ENCODE data around the gene CHD2.

Gene CHD2

DNA sequence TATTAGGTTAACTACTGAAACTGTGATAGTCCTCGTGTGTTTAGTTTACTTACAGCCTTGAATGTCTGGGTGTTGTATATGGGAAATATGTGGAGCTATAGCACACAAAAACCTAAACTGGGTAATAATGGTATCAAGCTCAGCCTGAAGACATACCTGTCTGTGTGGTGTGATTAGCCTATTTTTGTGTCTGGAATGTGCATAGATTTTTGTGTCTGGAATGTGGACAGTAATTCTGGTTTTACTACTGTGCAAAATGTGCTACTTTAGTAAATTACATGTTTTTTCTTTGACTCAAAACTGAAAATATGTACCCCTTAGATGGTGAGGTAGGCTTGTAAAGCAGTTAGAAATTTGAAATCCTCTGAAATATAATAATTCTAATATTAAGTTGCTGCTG is 43.5 kb downstream of the CHD2 start:
- Histone ChIP-seq H3K4me3 (ENCODE audit: control insufficient read depth in 1 of 7, extremely low read depth in 1 of 7, insufficient read depth in 4 of 7, low read depth in 2 of 7, low read length in 6 of 7) (no peak overlapping the region), H3K27me3 (replicated peaks in 2 of 5; ENCODE audit: control insufficient read depth in 4 of 5, insufficient read depth in 5 of 5, low read length in 4 of 5) (no peaks in the 10 kb centered on the region), H3K36me3 (ENCODE audit: control insufficient read depth in 4 of 4, insufficient read depth in 4 of 4, low read length in 3 of 4) (peaks cover 57 to 96% (median 79%) of the 10 kb centered on the region in 4 experiments), H3K4me1 (ENCODE audit: control extremely low read depth in 1 of 4, control insufficient read depth in 4 of 4, insufficient read depth in 4 of 4, low read length in 3 of 4) (no peaks in the 10 kb centered on the region), H3K27ac (ENCODE audit: insufficient read depth in 1 of 2, low read depth in 1 of 2, low read length in 2 of 2, poor library complexity in 1 of 2, severe bottlenecking in 2 of 2) (no peak overlapping the region), H3K9me3 (ENCODE audit: control extremely low read depth in 1 of 5, control insufficient read depth in 4 of 5, insufficient read depth in 2 of 5, low read depth in 1 of 5, low read length in 4 of 5) (peaks cover 7 to 25% (median 18%) of the 10 kb centered on the region in 5 experiments)
- WGBS (ENCODE audit: insufficient coverage) = 100% methylated on average over 1 of the region's 1 CpG
- no peak for DNase-seq
- ChIA-PET POLR2A (no interaction called here), CTCF (interaction anchor here (0.7 to 1.1 kb wide), 2 partner anchors 11 to 145 kb away, joined by 3 to 7 read pairs; no protein-coding TSS in a partner anchor)

DNA sequence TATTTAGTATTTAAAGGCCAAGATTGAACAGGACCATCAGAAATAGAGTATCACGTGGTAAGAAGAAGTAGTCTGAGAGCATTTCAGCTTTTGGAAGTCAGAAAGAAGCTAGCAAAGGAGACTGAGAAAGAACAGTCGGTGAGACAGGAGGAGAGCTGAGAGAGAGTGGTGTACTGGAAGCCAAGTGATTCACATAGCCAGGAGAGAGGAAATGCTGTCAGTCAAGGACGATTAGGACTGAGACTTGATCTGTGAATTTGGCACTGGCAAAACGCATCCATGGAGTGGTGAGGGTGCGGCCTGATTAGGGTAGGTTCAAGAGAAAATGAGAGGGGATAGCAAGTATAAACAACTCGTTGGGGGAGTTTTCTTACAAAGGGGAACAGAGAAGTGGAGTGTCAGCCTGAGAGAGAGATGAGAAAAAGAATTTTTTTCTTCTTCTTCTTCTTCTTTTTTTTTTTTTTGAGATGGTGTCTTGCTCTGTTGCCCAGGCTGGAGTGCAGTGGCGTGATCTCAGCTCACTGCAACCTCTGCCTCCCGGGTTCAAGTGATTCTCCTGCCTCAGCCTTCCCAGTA is 44.9 kb downstream of the CHD2 start:
- Histone ChIP-seq H3K27me3 (replicated peaks in 2 of 5; ENCODE audit: control insufficient read depth in 4 of 5, insufficient read depth in 5 of 5, low read length in 4 of 5) (no peaks in the 10 kb centered on the region), H3K36me3 (ENCODE audit: control insufficient read depth in 4 of 4, insufficient read depth in 4 of 4, low read length in 3 of 4) (peaks cover 64 to 96% (median 82%) of the 10 kb centered on the region in 4 experiments), H3K4me1 (ENCODE audit: control extremely low read depth in 1 of 4, control insufficient read depth in 4 of 4, insufficient read depth in 4 of 4, low read length in 3 of 4) (no peaks in the 10 kb centered on the region), H3K4me3 (ENCODE audit: control insufficient read depth in 1 of 7, extremely low read depth in 1 of 7, insufficient read depth in 4 of 7, low read depth in 2 of 7, low read length in 6 of 7) (no peak overlapping the region), H3K9me3 (ENCODE audit: control extremely low read depth in 1 of 5, control insufficient read depth in 4 of 5, insufficient read depth in 2 of 5, low read depth in 1 of 5, low read length in 4 of 5) (peaks cover 18 to 40% (median 32%) of the 10 kb centered on the region in 5 experiments), H3K27ac (ENCODE audit: insufficient read depth in 1 of 2, low read depth in 1 of 2, low read length in 2 of 2, poor library complexity in 1 of 2, severe bottlenecking in 2 of 2) (no peak overlapping the region)
- 100% methylated on average over 5 of the region's 8 CpGs for WGBS (ENCODE audit: insufficient coverage)
- ChIA-PET POLR2A (interaction anchor here (0.8 kb wide), 1 partner anchor 9 kb away, joined by 3 read pairs; no protein-coding TSS in a partner anchor), CTCF (interaction anchor here (0.6 to 2.2 kb wide), 6 partner anchors 9 to 135 kb away, joined by 3 to 6 read pairs (median 3); no protein-coding TSS in a partner anchor)
- no peak for DNase-seq

DNA sequence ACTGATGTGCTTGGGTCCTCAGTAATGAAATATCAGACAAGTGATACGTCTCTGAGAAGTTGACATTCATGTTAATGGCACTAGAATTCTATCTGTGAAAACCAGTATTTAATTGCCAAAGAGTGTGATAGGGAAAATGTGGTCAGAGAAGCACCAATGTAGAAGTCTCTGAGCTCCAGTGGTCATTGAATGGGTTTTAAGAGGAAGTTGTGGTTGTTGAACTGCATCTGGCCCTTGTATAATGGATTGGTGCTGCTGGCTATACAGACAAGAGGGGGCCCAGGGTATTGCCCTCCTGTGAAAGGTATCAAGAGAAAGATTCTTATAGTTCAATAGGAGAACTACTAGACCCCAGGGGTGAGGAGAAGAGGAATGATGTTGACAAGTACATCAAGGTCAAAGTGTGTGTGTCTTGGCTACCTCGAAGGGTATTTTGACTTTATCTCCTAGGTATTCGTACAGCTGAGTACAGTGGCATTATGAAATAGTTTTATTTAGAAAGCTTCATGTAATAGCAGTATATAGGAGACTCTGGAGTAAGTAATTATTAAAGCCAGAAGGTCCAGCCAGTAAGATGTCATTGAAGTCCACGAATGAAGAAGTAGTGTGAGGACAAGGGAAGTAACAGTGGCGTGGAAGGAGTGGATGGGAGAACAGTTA is 47.1 kb downstream of the CHD2 start:
- POLR2A ChIA-PET = no interaction called here
- H3K9me3 ChIP-seq (ENCODE audit: control extremely low read depth in 1 of 5, control insufficient read depth in 4 of 5, insufficient read depth in 2 of 5, low read depth in 1 of 5, low read length in 4 of 5) = peaks cover 18 to 46% (median 34%) of the 10 kb centered on the region in 5 experiments
- 89% methylated on average over 3 of the region's 5 CpGs for WGBS (ENCODE audit: insufficient coverage)
- CTCF ChIA-PET = interaction anchor here (1.5 kb wide), 1 partner anchor 14 kb away, joined by 3 read pairs; no protein-coding TSS in a partner anchor
- peaks cover 72 to 99% (median 84%) of the 10 kb centered on the region in 4 experiments for H3K36me3 ChIP-seq (ENCODE audit: control insufficient read depth in 4 of 4, insufficient read depth in 4 of 4, low read length in 3 of 4)
- H3K4me1 ChIP-seq (ENCODE audit: control extremely low read depth in 1 of 4, control insufficient read depth in 4 of 4, insufficient read depth in 4 of 4, low read length in 3 of 4) = no peaks in the 10 kb centered on the region
- no peak overlapping the region for H3K27ac ChIP-seq (ENCODE audit: insufficient read depth in 1 of 2, low read depth in 1 of 2, low read length in 2 of 2, poor library complexity in 1 of 2, severe bottlenecking in 2 of 2)
- peak in 1 of 3 donors; percentile 14 for DNase-seq
- H3K4me3 ChIP-seq (ENCODE audit: control insufficient read depth in 1 of 7, extremely low read depth in 1 of 7, insufficient read depth in 4 of 7, low read depth in 2 of 7, low read length in 6 of 7) = peak overlapping the region in 2 of 7 experiments; percentile 4 to 13
- no peaks in the 10 kb centered on the region for H3K27me3 ChIP-seq (replicated peaks in 2 of 5; ENCODE audit: control insufficient read depth in 4 of 5, insufficient read depth in 5 of 5, low read length in 4 of 5)

DNA sequence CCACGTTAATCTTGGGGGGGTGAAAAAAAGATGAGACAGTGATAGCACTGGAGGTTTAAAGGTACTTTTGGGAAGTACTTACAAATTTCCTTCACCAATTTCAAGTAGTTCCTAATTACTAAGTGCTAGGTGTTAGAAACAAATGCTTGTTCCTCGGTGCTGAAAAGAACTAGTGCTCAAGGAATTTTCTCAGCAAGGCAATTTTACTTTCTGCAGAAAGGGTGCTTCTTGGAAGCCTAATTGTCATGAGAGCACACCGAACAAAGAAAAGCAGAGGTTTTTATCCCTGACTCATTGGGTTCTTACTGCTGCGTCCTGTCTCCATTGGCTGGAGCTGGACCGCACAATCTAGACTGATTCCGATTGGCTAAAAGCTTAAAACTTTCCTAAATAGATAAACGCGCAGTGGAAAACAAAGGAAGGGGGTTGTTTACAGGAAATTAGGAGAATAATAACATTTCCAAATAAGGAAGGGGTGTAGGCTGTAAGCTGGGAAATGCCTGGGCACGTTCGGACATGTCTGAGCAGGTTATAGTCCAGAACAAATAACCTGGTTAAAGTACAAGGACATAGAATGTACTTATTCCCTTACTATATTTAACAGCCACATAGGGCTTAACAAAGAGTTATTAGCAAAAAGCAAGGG is 49.6 kb downstream of the CHD2 start:
- POLR2A ChIA-PET = no interaction called here
- DNase-seq = peak in 2 of 3 donors; percentile 44 to 46
- Histone ChIP-seq H3K4me1 (ENCODE audit: control extremely low read depth in 1 of 4, control insufficient read depth in 4 of 4, insufficient read depth in 4 of 4, low read length in 3 of 4) (no peaks in the 10 kb centered on the region), H3K27me3 (replicated peaks in 2 of 5; ENCODE audit: control insufficient read depth in 4 of 5, insufficient read depth in 5 of 5, low read length in 4 of 5) (no peaks in the 10 kb centered on the region), H3K9me3 (ENCODE audit: control extremely low read depth in 1 of 5, control insufficient read depth in 4 of 5, insufficient read depth in 2 of 5, low read depth in 1 of 5, low read length in 4 of 5) (peaks cover 18 to 46% (median 34%) of the 10 kb centered on the region in 5 experiments), H3K36me3 (ENCODE audit: control insufficient read depth in 4 of 4, insufficient read depth in 4 of 4, low read length in 3 of 4) (peaks cover 77 to 99% (median 84%) of the 10 kb centered on the region in 4 experiments), H3K27ac (ENCODE audit: insufficient read depth in 1 of 2, low read depth in 1 of 2, low read length in 2 of 2, poor library complexity in 1 of 2, severe bottlenecking in 2 of 2) (no peak overlapping the region), H3K4me3 (ENCODE audit: control insufficient read depth in 1 of 7, extremely low read depth in 1 of 7, insufficient read depth in 4 of 7, low read depth in 2 of 7, low read length in 6 of 7) (peak overlapping the region in 1 of 7 experiments; percentile 6)
- WGBS (ENCODE audit: insufficient coverage) = 100% methylated on average over 7 of the region's 10 CpGs
- CTCF ChIA-PET = interaction anchor here (1.0 to 1.1 kb wide), 3 partner anchors 12 to 49 kb away, joined by 3 to 4 read pairs (median 3); no protein-coding TSS in a partner anchor

DNA sequence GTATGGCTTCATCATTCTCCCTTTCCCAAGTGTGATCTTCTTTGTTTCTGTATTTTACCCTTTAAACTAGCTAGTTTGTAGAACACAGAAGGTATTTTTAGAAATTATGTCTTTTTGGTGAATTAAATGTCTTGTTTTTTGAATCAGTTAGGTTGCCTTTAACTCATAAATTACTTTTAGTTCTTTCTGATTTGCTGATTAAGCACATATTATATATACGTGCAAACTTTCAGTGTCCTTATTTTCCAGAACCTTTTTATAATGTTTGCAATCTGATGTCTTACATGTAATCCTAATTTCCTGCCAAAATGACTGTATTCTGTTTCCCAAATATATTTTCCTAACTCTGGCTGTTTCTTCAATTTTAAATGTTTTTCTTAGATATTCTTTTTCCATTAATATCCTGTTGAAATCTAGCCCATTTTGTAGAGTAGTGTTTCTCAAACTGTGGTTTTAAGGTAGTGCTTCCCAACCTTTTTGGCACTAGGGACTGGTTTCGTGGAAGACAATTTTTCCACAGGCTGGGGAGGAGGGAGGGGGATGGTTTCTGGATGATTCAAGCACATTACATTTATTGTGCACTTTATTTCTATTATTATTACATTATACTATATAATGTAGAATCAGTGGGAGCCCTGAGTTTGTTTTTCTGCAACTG is 51.8 kb downstream of the CHD2 start:
- Histone ChIP-seq H3K36me3 (ENCODE audit: control insufficient read depth in 4 of 4, insufficient read depth in 4 of 4, low read length in 3 of 4) (peaks cover 81 to 99% (median 88%) of the 10 kb centered on the region in 4 experiments), H3K4me3 (ENCODE audit: control insufficient read depth in 1 of 7, extremely low read depth in 1 of 7, insufficient read depth in 4 of 7, low read depth in 2 of 7, low read length in 6 of 7) (no peak overlapping the region), H3K9me3 (ENCODE audit: control extremely low read depth in 1 of 5, control insufficient read depth in 4 of 5, insufficient read depth in 2 of 5, low read depth in 1 of 5, low read length in 4 of 5) (peaks cover 17 to 37% (median 30%) of the 10 kb centered on the region in 5 experiments), H3K4me1 (ENCODE audit: control extremely low read depth in 1 of 4, control insufficient read depth in 4 of 4, insufficient read depth in 4 of 4, low read length in 3 of 4) (no peaks in the 10 kb centered on the region), H3K27ac (ENCODE audit: insufficient read depth in 1 of 2, low read depth in 1 of 2, low read length in 2 of 2, poor library complexity in 1 of 2, severe bottlenecking in 2 of 2) (no peak overlapping the region), H3K27me3 (replicated peaks in 2 of 5; ENCODE audit: control insufficient read depth in 4 of 5, insufficient read depth in 5 of 5, low read length in 4 of 5) (no peaks in the 10 kb centered on the region)
- DNase-seq = no peak
- WGBS (ENCODE audit: insufficient coverage) = no CpG with 5 or more reads among the region's 2 CpGs
- POLR2A ChIA-PET = no interaction called here
- CTCF ChIA-PET = interaction anchor here (1.0 to 4.9 kb wide), 3 partner anchors 12 to 39 kb away, joined by 3 to 21 read pairs (median 4); no protein-coding TSS in a partner anchor

DNA sequence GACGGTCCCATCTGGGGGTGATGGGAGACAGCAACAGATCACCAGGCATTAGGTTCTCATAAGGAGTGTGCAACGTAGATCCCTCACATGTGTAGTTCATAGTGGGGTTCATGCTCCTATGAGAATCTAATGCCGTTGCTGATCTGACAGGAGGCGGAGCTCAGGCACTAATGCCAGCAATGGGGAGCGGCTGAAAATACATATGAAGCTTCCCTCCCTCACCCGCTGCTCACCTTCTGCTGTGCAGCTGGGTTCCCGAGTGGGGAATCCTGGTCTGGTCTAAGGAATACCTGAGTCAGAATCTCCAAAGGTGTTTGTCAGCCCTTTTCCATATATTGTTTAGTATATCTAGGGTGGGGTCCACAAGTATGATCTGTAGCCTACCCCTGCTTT is 52.3 kb downstream of the CHD2 start:
- Histone ChIP-seq H3K4me1 (ENCODE audit: control extremely low read depth in 1 of 4, control insufficient read depth in 4 of 4, insufficient read depth in 4 of 4, low read length in 3 of 4) (no peaks in the 10 kb centered on the region), H3K36me3 (ENCODE audit: control insufficient read depth in 4 of 4, insufficient read depth in 4 of 4, low read length in 3 of 4) (peaks cover 79 to 99% (median 88%) of the 10 kb centered on the region in 4 experiments), H3K27ac (ENCODE audit: insufficient read depth in 1 of 2, low read depth in 1 of 2, low read length in 2 of 2, poor library complexity in 1 of 2, severe bottlenecking in 2 of 2) (no peak overlapping the region), H3K9me3 (ENCODE audit: control extremely low read depth in 1 of 5, control insufficient read depth in 4 of 5, insufficient read depth in 2 of 5, low read depth in 1 of 5, low read length in 4 of 5) (peaks cover 16 to 32% (median 25%) of the 10 kb centered on the region in 5 experiments), H3K27me3 (replicated peaks in 2 of 5; ENCODE audit: control insufficient read depth in 4 of 5, insufficient read depth in 5 of 5, low read length in 4 of 5) (no peaks in the 10 kb centered on the region), H3K4me3 (ENCODE audit: control insufficient read depth in 1 of 7, extremely low read depth in 1 of 7, insufficient read depth in 4 of 7, low read depth in 2 of 7, low read length in 6 of 7) (no peak overlapping the region)
- POLR2A ChIA-PET = no interaction called here
- CTCF ChIA-PET = interaction anchor here (1.0 to 4.9 kb wide), 3 partner anchors 12 to 40 kb away, joined by 3 to 21 read pairs (median 4); no protein-coding TSS in a partner anchor
- WGBS (ENCODE audit: insufficient coverage) = 100% methylated on average over 4 of the region's 7 CpGs
- no peak for DNase-seq
